ENCODE results near the gene CLCN7. TPM values are rescaled to one million over a fixed set of nuclear protein-coding genes. Genes with fewer than 3 reads are reported as not detected.

CLCN7 gene
- total and polyA plus RNA-seq, 2 of the 13 experiments (the other 11 are each of a cell fraction or from before 2014, with no cell fraction given) = 24.6 to 25.1 TPM

GRCh38 chr16:1413684-1414531 is 60.9 kb downstream of the CLCN7 start (continued):
- TF ChIP-seq ZBTB10 (CRISPR knock-in tag; IDR thresholded peaks at IDR 0.05; ENCODE audit: borderline replicate concordance) = no peak
- no peak for TF ChIP-seq MLLT10 (CRISPR knock-in tag; IDR thresholded peaks at IDR 0.05)
- TF ChIP-seq HDAC2 (CRISPR knock-in tag; IDR thresholded peaks at IDR 0.05) = peak; percentile 11; the same call in 1 of the 2 replicates
- TF ChIP-seq SPEN (CRISPR knock-in tag; IDR thresholded peaks at IDR 0.05; ENCODE audit: low read depth) = no peak
- TF ChIP-seq ZNF672 (CRISPR knock-in tag; IDR thresholded peaks at IDR 0.05) = no peak
- no peak for TF ChIP-seq FOXA3 (CRISPR knock-in tag; IDR thresholded peaks at IDR 0.05)
- TF ChIP-seq ZNF747 (CRISPR knock-in tag; IDR thresholded peaks at IDR 0.05; ENCODE audit: borderline replicate concordance) = no peak
- TF ChIP-seq MXD1 (CRISPR knock-in tag; IDR thresholded peaks at IDR 0.05) = peak; percentile 49; the same call in 1 of the 2 replicates
- no peak for TF ChIP-seq ZSCAN25 (CRISPR knock-in tag; IDR thresholded peaks at IDR 0.05)
- TF ChIP-seq ZNF788 (CRISPR knock-in tag; IDR thresholded peaks at IDR 0.05; ENCODE audit: borderline replicate concordance) = peak; percentile 4; the same call in 1 of the 2 replicates
- no peak for TF ChIP-seq HCFC1 (IDR thresholded peaks at IDR 0.05; ENCODE audit: low read depth, low read length)
- 0 out of 2 replicates have a peak, but pooled peaks have one; percentile 18 for TF ChIP-seq ZNF776 (CRISPR knock-in tag; IDR thresholded peaks at IDR 0.05)
- peak; percentile 50 for TF ChIP-seq XRCC5 (optimal IDR thresholded peaks at IDR 0.05; ENCODE audit: low read length)
- TF ChIP-seq ZNF564 (CRISPR knock-in tag; IDR thresholded peaks at IDR 0.05) = no peak
- TF ChIP-seq SALL1 (CRISPR knock-in tag; IDR thresholded peaks at IDR 0.05) = peak; percentile 41
- TF ChIP-seq RBFOX2 (IDR thresholded peaks at IDR 0.05; ENCODE audit: low read depth, low read length) = peak; percentile 69
- no peak for TF ChIP-seq ZNF720 (CRISPR knock-in tag; IDR thresholded peaks at IDR 0.05)
- TF ChIP-seq HBP1 (CRISPR knock-in tag; IDR thresholded peaks at IDR 0.05; ENCODE audit: low read depth) = no peak
- no peak for TF ChIP-seq ZNF850 (CRISPR knock-in tag; conservative IDR thresholded peaks at IDR 0.05)
- 0 out of 2 replicates have a peak, but pooled peaks have one; percentile 44 for TF ChIP-seq ETV5 (CRISPR knock-in tag; IDR thresholded peaks at IDR 0.05; ENCODE audit: borderline replicate concordance)
- TF ChIP-seq RAD21 (CRISPR knock-in tag; IDR thresholded peaks at IDR 0.05) = peak; percentile 64
- no peak for TF ChIP-seq ZNF83 (CRISPR knock-in tag; IDR thresholded peaks at IDR 0.05; ENCODE audit: borderline replicate concordance)
- no peak for TF ChIP-seq CEBPB (IDR thresholded peaks at IDR 0.05; ENCODE audit: borderline replicate concordance, low read depth, low read length)
- TF ChIP-seq ZNF282 (IDR thresholded peaks at IDR 0.05; ENCODE audit: partially characterized antibody) = no peak
- peak; percentile 54 for TF ChIP-seq SAP130 (CRISPR knock-in tag; IDR thresholded peaks at IDR 0.05; ENCODE audit: low read depth)
- TF ChIP-seq ZSCAN20 (CRISPR knock-in tag; IDR thresholded peaks at IDR 0.05; ENCODE audit: borderline replicate concordance) = no peak
